NCI-H2196 treated with DMSO at 0.1 percent for 48 hours (cell line): ENCODE data around the gene GLB1L.

Source experiments
- DNase-seq: peaks from one replicate; lab custom pipeline; 2025; ENCODE audit not compliant: unreplicated experiment; lab: John Stamatoyannopoulos, UW

Gene GLB1L

DNA sequence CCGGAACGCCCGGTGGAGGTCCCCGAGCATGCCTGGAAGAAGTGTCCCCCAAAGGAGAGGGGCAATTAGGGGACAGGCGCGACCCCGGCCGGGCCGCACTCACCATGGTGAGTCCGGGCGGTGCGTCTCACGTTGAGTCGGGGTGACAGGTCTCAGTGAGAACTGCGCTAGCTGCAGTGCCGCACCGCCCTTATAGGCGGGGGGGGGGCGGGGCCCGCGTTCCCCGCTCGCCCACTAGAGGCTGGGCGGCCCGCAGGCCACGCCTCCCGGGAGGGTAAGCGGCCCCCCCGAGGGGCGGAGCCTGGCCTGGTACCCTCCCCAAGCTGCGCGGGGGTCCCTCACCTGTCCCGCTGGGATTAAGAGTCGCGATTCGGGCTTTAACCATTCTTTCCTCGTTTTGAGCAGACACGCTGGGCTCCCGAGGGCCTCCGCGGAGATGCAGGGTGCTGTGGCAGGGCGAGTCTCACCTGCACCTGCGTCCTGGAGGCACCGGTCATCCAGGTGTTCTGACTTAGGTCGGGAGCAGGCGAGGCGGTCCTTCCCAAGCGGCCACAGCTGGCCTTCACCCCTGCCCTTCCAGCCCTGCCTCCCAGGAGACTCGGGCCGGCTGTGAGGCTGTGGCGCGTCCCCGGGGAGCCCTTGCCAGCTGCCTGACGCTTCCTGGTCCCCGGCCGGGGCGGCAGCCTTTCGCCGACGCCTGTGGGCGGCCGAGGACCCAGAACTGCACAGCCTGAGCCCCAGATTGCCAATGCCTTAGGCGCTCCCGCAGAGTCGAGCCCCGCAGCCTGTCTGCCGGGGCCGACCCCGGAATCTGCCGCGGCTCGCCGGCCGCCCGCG, 8.7 kb upstream of the GLB1L start, which contains the start of gene TUBA4A:
Gene TUBA4A (minus strand): TSS at position 166 of the 837 bp plus-strand sequence. CDS start 60 bp downstream, at position 106.
- peak; percentile 51 for DNase-seq

DNA sequence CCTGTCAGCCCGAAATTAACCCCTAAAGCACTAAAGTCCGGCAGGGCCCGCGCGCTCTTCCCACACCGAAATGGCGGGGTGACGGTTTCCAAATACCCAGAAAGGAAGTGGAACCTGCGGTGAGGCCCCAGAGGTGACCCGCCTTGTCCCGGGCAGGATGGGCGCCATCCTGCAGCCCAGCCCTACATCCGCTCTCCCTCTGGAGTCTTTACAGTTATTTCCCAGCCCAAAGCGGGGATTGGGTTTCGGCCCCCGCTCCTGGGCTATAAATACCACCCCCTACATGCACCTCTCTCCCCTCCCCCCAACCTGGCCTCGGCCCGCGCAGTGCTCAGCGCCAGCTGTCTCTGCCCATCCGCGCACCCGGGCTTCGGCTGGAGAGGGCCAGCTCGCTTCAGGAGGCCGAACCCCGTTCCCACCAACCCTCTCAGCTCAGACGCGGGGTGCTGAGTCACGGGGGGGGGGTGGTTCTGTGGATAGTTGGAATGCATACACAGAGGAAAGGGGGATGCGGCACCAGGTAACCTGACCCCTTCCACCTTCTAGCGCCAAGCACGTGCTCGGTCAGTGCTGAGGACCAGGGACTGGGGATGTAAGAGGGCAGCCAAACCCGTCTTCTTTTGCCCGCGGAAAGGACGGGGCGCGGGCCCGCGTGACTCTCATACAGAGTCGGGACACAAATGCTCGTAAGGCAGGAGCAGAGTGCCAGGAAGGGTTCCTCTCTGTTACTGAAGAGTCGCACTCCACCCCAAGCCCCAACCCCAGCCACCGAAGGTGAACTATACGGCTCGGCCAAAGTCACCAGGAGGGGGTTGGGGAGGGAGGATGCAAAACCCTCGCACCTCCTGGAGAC, 7.9 kb upstream of the GLB1L start, which contains the start of gene TUBA4B:
Gene TUBA4B (plus strand): TSS at position 344 of the 853 bp plus-strand sequence. CDS start 165 bp downstream, at position 509.
- peak; percentile 11 for DNase-seq

DNA sequence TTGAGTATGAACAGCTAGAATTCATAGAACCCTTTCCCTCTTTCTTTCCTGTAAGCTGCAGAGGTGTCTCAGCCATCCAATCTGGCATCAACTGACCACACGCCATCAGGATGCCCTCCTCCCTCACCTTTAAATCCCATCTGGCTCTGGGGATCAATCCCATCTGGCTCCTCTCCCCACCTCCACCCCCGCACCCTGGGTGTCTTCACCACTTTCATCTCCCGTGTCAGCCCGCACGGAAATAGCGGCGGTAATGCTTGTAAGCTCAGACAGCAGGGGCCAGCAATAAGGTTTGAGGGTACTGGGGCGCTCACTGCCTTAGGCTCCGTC, 7.3 kb upstream of the GLB1L start:
- DNase-seq, result no peak

DNA sequence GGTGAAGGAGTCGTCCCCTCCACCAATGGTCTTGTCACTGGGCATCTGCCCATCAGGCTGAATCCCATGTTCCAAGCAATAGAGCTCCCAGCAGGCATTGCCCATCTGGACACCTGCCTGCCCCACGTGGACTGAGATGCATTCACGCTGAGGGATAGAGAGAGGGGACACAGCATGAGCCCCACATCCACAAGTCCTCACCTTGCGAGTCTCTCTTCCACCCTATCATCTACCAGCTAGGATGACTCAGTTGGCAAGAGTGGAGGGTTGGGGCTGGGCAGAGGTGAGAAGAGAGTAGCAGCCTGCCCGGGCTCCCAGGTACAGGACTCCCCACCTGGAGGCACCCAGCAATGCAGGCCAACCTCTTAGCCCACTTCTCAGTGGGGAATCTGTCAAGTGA, 6.8 kb upstream of the GLB1L start:
- no peak for DNase-seq

DNA sequence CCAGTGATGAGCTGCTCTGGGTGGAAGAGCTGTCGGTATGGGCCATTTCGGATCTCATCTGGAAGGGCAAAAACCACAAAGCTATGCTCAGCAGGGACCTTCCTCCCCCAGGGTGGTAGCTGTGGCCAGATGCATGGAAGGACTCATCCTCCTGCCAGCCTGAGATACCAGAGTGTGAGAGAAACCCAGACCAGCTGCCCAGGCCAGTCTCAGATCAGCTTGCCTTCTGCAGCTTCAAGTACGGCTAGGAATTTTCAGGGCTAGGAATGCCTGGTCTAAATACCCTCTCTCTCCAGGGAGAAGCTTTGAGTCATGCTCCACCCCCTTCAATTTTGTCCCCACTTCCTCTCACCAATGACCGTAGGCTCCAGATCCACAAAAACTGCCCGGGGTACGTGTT, 6.4 kb upstream of the GLB1L start:
- no peak for DNase-seq

DNA sequence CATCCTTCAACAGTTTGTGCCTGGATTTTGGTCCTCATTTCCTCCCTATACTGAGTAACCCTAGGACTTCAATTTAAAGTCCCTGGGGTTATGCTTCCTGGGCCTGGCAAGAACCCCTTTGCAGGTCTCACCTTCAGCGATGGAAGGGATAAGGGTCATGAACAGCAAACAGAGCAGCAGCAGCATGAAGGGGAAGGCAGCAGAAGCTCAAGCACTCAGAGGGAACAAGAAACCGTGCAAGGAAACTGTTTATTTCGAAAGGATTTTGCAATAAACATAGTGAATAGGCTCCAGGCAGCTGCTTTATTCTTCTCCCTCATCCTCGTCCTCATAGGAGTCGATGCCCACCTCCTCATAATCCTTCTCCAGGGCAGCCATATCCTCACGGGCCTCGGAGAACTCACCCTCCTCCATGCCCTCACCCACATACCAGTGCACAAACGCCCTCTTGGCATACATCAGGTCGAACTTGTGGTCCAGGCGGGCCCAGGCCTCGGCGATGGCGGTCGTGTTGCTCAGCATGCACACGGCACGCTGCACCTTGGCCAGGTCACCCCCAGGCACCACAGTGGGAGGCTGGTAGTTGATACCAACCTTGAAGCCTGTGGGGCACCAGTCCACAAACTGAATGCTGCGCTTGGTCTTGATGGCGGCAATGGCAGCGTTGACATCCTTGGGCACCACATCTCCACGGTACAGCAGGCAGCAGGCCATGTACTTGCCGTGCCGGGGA, 5.0 kb upstream of the GLB1L start:
- DNase-seq, result no peak

DNA sequence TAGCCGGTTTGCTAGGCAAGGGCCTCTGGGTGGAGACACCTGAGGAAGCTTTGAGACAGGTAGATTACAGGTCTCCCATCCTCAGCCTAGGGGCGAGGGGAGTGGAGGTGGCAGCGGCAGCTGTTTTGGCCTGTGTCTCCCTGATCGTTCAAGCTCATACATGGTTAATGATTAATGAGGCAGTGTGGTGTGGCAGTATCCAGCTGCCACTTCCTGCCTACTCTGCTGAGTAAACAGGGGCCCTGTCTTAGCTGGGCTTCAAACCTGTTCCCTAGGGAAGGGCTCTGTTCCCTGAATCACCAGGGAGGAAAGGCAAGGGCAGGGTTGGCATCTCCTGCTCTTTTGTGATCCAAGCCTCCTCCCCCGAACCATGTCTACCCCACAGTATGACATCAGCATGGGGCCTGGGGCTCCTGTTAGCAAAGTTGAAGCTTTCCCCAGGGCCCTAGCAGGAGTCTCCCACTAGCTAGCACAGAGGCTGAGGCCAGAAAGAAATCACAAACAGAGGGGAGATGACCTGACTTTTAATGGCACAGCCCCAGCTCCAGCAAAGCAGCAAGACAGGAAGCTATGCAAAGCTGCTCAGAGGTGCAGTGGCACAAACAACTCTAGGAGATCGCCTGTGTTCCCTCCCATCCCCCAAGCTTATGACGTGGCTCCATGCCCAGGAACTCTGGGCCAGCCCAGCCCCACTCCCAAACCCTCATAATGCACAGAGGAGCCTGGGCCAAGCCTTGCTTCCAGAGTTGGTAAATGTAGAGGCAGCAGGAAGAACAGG, 4.1 kb upstream of the GLB1L start:
- peak; percentile 71 for DNase-seq

DNA sequence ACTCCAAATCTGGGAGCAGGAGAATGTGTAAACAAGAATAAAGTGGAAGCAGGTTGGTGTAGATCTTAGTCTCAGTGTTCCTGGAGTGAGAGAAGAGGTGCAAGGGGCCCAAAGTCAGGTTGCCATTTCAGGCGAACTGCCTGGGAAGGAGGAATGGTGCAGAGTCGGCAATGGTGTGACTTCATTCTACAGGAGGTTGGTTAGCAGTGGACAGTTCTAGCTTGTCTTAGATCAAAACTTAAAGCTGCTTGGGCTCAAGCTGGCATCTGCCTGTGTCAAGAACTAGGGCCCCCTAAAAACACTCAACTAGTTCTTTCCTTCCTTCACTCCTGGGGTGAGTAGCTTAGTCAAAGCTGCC, 3.6 kb upstream of the GLB1L start:
- no peak for DNase-seq

DNA sequence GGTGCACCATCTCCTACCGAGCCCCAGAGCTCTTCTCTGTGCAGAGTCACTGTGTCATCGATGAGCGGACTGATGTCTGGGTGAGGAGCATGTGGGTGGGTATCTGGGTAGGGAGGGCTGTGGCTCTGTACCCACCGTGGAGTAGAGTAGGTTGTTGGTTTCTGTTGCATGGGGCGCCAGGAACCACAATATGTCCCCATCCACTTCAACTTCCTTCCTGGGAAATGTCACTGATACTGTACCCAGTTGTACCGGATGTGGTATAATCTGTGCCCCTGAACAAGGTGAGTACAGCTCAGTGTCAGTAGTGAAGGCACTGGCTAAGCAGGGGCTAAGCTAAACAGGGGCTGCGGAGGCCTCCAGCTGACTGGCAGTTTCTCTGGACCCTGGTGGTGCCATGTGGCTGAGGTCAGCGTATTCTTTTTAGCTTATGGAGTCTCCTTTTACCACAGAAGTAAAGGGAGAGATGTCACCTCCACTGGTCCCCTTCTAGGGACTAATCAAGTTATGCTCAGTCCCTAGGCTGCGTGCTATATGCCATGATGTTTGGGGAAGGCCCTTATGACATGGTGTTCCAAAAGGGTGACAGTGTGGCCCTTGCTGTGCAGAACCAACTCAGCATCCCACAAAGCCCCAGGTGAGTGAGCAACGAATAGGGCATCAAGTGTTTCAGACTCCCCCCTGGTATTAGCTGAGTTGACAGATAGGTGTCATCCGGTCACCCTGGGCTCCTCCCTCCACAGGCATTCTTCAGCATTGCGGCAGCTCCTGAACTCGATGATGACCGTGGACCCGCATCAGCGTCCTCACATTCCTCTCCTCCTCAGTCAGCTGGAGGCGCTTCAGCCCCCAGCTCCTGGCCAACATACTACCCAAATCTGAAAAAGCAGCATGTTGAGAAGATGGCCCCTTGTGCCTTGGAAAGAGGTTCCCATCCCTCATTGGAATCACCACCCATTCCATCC, 2.7 kb upstream of the GLB1L start:
- no peak for DNase-seq

DNA sequence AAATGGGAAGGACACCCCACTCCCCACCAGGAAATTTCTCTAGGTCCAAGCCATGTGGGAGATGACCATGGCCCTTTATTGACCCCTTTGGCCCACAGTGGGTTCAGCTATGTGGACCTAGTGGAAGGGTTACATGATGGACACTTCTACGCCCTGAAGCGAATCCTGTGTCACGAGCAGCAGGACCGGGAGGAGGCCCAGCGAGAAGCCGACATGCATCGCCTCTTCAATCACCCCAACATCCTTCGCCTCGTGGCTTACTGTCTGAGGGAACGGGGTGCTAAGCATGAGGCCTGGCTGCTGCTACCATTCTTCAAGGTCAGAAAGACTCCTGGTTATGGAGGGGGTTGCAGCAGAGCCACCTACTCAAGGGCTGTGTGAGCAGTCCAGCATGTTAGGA, 1.3 kb upstream of the GLB1L start:
- no peak for DNase-seq

DNA sequence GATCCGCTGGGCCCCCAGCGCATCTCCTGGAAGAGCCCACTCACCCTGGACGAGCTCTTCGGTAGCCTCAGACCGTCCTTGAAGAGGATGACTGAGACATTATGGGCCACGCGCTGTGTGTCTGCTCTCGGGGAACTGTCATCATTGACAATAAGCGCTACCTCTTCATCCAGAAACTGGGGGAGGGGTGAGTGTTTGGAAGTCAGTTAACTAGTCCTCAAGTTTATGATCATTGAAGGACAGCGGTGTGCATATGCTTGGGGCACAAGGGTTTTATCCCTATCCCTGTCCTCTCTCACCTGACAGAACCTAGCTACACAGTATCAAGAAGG, 621 bp upstream of the GLB1L start:
- DNase-seq, result no peak

DNA sequence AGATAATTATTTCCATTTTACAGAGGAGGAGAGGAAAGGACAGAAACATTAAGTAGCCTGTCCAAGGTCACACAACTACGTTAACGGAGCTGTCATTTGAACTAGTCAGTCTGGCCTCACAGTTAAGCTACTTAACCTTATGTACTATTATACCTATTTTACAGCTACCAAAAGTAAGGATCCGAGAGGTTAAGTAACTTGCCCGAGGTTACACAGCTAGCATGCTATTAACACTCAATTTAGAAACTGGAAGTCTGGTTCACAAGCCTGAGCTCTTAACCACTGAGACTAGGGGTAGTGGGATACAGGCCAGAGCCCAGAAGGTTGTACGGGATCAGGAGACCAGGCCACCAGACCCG, 476 bp downstream of the GLB1L start:
- DNase-seq, result no peak

DNA sequence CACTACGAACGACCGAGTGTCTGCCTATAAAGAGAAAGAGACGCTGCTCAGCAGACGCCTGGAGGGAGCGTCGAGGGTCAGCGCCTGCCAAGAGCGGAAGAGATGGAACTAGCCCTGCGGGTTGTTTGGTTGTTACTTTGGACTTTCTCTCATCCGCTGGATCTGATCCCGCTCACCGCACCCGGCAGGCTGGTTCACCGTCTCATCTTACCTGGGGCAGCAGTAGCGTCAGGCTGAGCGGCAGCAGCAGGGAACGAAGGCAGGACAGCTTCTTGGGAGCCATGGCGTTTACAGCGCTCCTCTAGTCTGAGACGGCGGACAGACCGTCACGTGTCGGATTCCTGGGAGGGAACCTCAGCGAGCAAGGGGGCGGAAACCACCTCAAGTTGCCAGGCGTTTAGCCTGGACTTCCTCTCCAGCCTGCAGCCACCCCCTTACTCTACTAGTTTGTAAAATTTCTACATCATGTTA, 1.9 kb downstream of the GLB1L start:
- DNase-seq, result no peak

DNA sequence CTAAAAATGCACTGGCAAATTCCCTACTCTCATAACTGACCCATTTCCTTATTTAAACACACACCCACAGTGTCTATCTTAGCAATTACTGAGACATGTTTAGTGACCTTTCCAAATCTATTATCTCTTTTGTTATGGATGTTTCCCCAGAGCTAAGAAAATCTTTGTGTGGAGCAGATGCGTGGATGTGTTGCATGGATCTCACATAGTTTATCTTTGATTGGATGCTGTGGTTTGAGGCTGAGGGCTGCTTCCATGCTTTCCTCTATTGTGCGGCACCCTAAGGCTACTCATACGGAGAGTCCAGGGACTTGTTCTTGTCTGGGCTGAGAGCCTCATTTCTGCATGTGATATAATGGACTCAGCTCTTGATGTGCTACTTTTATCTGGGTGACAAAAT, 10.9 kb downstream of the GLB1L start:
- DNase-seq, result no peak

DNA sequence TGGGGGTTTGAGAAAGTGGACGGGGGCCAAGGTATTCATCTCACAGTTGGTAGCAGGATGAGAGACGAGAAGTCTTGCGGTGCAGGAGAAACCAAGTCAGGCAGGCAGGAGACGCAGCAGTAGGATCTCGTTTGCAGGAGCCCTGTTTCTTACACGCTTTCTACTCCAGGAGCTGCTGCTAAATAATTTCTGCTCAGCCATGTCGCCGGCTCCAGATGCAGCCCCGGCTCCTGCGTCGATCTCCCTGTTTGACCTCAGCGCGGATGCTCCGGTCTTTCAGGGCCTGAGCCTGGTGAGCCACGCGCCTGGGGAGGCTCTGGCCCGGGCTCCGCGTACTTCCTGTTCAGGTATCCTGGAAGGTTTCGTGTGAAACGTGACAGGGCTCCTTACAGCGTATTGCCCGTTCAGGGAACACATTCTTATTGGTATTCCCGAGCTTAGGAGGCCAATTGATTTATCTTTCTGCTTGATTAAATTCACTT, 15.1 kb downstream of the GLB1L start:
- no peak for DNase-seq

DNA sequence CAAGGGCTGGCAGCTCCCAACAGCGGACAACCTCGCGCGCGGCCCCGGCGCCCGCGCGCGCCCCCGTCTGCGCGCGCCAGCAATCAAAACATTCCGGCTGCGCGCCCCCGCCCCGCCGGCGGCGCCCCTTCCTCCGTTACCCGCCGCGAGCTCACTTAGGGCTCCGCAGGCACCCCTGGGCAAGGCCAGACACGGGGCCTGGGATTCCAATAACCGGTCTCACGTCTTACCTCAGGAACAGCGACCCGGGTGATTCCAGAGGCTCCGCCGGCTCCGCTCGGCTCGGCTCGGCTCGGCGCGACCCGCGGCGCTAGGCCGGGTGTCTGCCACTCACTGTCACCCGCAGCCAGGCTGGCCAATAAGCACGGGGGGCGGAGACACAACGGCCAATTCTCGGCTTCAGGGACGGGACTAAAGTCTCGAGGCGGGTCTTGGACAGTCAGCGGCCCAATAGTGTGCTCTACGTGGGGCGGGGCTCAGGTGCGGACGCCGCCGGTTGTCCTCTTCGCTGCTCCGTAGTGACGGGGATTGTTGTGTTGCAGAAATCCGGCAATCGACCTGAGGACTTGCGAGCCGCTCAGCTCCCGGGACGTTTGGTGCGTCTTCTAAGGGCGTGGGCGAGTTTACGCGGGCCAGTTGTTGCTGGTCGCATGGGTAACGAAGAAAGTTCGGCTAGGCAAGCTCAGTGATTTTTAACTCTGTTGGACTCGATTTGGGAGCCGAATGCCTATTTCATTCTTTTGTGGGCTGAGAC, 15.8 kb downstream of the GLB1L start, which contains the start of the genes ANKZF1 and ATG9A:
Gene ANKZF1 (plus strand): TSS at position 502 of the 754 bp plus-strand sequence. CDS start 452 bp downstream, outside the sequence.
Gene ATG9A (minus strand): TSS at position 332 of the 754 bp plus-strand sequence. CDS start 1,612 bp downstream, outside the sequence.
- DNase-seq, result peak; percentile 98

DNA sequence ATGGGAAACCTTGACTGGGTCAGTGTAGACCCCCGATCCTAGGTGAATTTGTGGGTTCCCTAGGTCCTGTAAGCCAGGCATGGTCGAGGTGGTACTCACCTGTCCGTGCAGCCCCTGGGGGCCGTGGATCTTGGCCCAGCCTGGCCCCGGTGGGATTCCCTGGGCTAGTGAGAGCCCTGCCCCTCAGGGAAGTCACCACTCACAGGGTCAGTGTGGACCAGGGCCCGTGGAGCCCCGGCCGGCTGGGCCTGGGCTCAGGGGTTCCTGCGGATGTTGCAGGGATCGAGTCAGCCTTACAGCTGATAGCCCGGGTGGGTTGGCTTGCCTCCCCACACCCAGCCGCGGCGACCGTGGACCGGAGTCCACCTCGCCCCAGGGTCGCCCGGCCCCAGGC, 16.3 kb downstream of the GLB1L start:
- DNase-seq, result no peak
